C4-2B (cell line): Measurements from ENCODE around the gene HSD11B1L.

Experiments
- CTCF ChIP-seq: fragments of 450-650 bp; conservative IDR thresholded peaks from 2 replicates; pipeline ENCODE4 v1.5.1; 2017; ENCODE audit warnings: mild to moderate bottlenecking
- ZFX ChIP-seq: fragments of 450-650 bp; IDR thresholded peaks from 2 replicates; pipeline ENCODE4 v1.6.1; 2017

GRCh38 chr19:5696196-5697021 lies 15.6 kb downstream of the HSD11B1L start:
- TF ChIP-seq CTCF (no peak), ZFX (no peak)
